ENCODE data around the gene HADHB.

DNA sequence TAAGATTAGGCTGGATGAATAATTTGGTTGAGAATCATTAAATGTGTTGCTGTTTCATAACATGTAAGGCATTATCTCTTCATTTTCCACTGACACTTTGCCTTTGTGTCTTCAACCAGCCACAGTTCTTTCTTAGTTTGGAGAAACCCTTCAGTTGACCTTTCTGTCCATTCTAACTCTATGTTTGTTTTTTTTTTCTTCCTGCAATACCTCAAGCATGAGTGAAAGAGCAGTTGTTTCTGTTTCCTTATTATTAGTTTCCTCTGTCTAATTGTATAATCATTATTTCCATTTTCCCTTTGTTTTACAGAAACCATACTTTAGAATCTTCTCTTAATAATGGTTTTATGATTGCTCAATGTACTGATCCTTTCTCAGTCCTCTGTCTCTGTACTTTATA lies 25.6 kb downstream of the HADHB start:
- TF ChIP-seq EZH2phosphoT487 (IDR thresholded peaks at IDR 0.05; ENCODE audit: low read depth, severe bottlenecking, unreplicated experiment) (no peak), EZH2 (IDR thresholded peaks at IDR 0.05; ENCODE audit: borderline replicate concordance) (no peak)
- TF ChIP-seq, protein P1, sequence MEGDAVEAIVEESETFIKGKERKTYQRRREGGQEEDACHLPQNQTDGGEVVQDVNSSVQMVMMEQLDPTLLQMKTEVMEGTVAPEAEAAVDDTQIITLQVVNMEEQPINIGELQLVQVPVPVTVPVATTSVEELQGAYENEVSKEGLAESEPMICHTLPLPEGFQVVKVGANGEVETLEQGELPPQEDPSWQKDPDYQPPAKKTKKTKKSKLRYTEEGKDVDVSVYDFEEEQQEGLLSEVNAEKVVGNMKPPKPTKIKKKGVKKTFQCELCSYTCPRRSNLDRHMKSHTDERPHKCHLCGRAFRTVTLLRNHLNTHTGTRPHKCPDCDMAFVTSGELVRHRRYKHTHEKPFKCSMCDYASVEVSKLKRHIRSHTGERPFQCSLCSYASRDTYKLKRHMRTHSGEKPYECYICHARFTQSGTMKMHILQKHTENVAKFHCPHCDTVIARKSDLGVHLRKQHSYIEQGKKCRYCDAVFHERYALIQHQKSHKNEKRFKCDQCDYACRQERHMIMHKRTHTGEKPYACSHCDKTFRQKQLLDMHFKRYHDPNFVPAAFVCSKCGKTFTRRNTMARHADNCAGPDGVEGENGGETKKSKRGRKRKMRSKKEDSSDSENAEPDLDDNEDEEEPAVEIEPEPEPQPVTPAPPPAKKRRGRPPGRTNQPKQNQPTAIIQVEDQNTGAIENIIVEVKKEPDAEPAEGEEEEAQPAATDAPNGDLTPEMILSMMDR (IDR thresholded peaks at IDR 0.05; ENCODE audit: poor library complexity), result no peak
